Upper lobe of left lung (tissue), 4 donors: Measurements from ENCODE around the gene PTPRZ1.

Experiments
- POLR2A ChIP-seq, 4 donors: fragments of 450-650 bp; IDR thresholded peaks; one replicate each; pipeline ENCODE4 v1.5.1; 2016 to 2017; ENCODE audit warnings: antibody characterized with exemption in 4 of 4, mild to moderate bottlenecking in 2 of 4
- POLR2AphosphoS5 ChIP-seq, 2 donors: sonication (generic); formaldehyde crosslinking; IDR thresholded peaks; one replicate each; pipeline ENCODE4 v1.5.1; 2017; ENCODE audit warnings: antibody characterized with exemption in 2 of 2
- TF ChIP-seq, protein P1 (sequence below), 6 experiments: fragments of 450-650 bp in 4 of 6; fragments of 200-600 bp in 2 of 6; sonication (generic) in 2 of 6; IDR thresholded peaks; one replicate each; pipeline ENCODE4 v1.5.1; 2016 to 2019; ENCODE audit warnings: antibody characterized with exemption in 6 of 6

- TF ChIP-seq POLR2AphosphoS5 (IDR thresholded peaks at IDR 0.05) (no peak), POLR2A (IDR thresholded peaks at IDR 0.05) (no peak)
- TF ChIP-seq, protein P1, sequence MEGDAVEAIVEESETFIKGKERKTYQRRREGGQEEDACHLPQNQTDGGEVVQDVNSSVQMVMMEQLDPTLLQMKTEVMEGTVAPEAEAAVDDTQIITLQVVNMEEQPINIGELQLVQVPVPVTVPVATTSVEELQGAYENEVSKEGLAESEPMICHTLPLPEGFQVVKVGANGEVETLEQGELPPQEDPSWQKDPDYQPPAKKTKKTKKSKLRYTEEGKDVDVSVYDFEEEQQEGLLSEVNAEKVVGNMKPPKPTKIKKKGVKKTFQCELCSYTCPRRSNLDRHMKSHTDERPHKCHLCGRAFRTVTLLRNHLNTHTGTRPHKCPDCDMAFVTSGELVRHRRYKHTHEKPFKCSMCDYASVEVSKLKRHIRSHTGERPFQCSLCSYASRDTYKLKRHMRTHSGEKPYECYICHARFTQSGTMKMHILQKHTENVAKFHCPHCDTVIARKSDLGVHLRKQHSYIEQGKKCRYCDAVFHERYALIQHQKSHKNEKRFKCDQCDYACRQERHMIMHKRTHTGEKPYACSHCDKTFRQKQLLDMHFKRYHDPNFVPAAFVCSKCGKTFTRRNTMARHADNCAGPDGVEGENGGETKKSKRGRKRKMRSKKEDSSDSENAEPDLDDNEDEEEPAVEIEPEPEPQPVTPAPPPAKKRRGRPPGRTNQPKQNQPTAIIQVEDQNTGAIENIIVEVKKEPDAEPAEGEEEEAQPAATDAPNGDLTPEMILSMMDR (IDR thresholded peaks at IDR 0.05) = no peak
These were observed 199.3 kb downstream of the PTPRZ1 start for GRCh38 chr7:122072272-122072671.
